Activated naive CD4-positive, alpha-beta T cell treated with anti-CD3 and anti-CD28 coated beads, Interleukin-2, amount 50 U/mL, for 24 hours (primary cell): ENCODE data around the gene STX7.

ENCODE experiments used
- H3K27ac Mint-ChIP-seq: one replicate; pipeline ENCODE4 v1.8.0; 2021; ENCODE audit warnings: mild to moderate bottlenecking, mixed read lengths
- H3K27me3 Mint-ChIP-seq: one replicate; pipeline ENCODE4 v1.8.0; 2021; ENCODE audit warnings: mixed read lengths
- H3K36me3 Mint-ChIP-seq: one replicate; pipeline ENCODE4 v1.8.0; 2021; ENCODE audit warnings: mixed read lengths
- H3K4me1 Mint-ChIP-seq: one replicate; pipeline ENCODE4 v1.8.0; 2021; ENCODE audit warnings: mixed read lengths
- H3K4me3 Mint-ChIP-seq: one replicate; pipeline ENCODE4 v1.8.0; 2021; ENCODE audit warnings: mild to moderate bottlenecking, mixed read lengths
- H3K9me3 Mint-ChIP-seq: one replicate; pipeline ENCODE4 v1.8.0; 2021; ENCODE audit warnings: mixed read lengths

Gene STX7

DNA sequence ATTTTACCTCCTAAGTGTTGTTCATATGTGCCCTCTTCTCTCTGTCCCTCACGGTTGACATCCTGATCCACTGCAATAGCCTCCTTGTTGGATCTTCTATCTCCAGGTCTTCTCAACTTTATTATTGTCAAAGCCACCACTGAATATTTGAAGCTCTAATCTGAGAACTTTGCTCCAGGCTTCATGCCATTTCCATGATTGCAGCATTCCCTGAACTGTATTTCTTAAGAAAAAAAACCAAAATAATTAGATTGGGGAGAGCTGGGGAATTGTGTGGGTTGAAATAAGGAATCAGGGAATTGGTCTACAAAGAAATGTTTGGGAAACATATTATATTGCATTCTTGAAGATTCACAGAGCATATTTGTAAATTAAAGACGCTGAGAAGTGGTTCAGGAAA, 2.5 kb upstream of the STX7 start:
- H3K4me1 Mint-ChIP-seq = peaks cover 25% of the 10 kb centered on the region
- H3K4me3 Mint-ChIP-seq = no peak overlapping the region
- no peak overlapping the region for H3K27ac Mint-ChIP-seq
- no peaks in the 10 kb centered on the region for H3K36me3 Mint-ChIP-seq
- H3K27me3 Mint-ChIP-seq = peaks cover 3% of the 10 kb centered on the region
- no peaks in the 10 kb centered on the region for H3K9me3 Mint-ChIP-seq

DNA sequence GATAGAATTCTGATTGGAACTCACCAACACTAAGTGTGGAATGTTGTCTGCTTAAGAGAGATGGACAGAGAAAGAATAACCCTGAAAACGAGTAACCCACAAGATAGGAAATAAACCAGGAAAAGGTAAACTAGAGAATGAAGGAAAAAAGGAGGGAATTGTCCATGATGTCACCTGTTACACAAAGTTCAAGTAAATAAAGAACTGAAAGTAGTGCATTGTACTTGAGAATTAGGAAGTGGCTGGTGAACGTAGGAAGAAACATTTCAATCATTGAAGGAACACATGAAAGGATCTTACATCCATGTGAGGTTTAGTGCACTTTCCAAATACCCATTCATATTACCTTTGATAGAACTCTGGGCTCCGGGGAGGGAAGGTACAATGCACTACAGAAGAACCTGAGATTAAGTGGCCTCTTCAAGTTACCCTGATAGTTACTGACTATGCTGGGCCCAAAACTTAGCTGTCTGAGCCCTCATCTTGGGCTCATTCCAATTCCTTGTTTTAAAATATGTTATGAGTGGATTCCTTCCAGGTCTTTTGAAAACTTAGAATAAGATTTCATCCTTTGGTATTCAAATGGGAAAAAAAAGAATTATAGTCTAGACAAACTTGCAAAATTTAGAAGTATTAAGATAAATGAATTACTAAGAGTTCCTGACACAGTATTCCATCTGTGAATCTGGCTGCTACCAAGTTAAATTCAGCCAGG, 1.1 kb upstream of the STX7 start:
- peaks cover 26% of the 10 kb centered on the region for H3K4me1 Mint-ChIP-seq
- no peaks in the 10 kb centered on the region for H3K36me3 Mint-ChIP-seq
- H3K27ac Mint-ChIP-seq = no peak overlapping the region
- peak overlapping the region; percentile 98 for H3K4me3 Mint-ChIP-seq
- H3K27me3 Mint-ChIP-seq = peaks cover under 1% of the 10 kb centered on the region
- H3K9me3 Mint-ChIP-seq = no peaks in the 10 kb centered on the region

DNA sequence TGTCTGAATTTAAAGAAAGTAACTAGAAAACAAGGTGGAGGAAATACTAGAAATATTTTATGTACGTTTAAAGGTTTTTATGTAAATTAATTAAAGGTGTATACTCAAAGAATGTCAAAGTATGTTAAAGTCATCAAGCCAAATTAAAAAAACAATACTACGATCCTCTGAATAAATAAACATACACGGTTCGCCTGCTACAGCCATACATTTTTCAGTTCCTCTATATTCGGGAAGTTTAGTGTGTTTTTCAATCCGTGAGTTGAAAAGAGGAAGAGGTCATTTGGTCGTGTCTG, 626 bp downstream of the STX7 start:
- H3K9me3 Mint-ChIP-seq = no peaks in the 10 kb centered on the region
- H3K4me3 Mint-ChIP-seq = peak overlapping the region; percentile 88
- peaks cover 35% of the 10 kb centered on the region for H3K4me1 Mint-ChIP-seq
- H3K36me3 Mint-ChIP-seq = no peaks in the 10 kb centered on the region
- H3K27ac Mint-ChIP-seq = peak overlapping the region; percentile 57
- H3K27me3 Mint-ChIP-seq = no peaks in the 10 kb centered on the region

DNA sequence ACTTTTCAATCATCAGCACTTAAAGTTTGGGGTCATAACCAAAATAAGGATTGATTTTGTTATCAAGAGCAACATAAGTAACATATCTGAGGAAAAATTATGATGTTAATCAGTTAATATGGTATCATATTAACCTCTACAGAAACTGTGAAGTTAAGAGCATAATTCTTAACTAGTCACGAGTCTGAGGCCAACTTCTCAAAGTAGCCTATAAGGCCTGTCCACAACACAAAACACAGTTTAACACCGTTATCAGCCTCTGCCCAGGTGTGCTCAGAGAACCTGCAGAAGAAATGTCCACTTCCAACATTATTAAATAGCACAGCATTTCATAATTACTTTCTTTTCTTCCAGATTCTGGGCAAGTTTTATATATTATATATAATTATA, 1.1 kb downstream of the STX7 start:
- H3K36me3 Mint-ChIP-seq = no peaks in the 10 kb centered on the region
- H3K27me3 Mint-ChIP-seq = no peaks in the 10 kb centered on the region
- no peak overlapping the region for H3K27ac Mint-ChIP-seq
- H3K4me1 Mint-ChIP-seq = peaks cover 37% of the 10 kb centered on the region
- H3K4me3 Mint-ChIP-seq = peak overlapping the region; percentile 88
- H3K9me3 Mint-ChIP-seq = no peaks in the 10 kb centered on the region

DNA sequence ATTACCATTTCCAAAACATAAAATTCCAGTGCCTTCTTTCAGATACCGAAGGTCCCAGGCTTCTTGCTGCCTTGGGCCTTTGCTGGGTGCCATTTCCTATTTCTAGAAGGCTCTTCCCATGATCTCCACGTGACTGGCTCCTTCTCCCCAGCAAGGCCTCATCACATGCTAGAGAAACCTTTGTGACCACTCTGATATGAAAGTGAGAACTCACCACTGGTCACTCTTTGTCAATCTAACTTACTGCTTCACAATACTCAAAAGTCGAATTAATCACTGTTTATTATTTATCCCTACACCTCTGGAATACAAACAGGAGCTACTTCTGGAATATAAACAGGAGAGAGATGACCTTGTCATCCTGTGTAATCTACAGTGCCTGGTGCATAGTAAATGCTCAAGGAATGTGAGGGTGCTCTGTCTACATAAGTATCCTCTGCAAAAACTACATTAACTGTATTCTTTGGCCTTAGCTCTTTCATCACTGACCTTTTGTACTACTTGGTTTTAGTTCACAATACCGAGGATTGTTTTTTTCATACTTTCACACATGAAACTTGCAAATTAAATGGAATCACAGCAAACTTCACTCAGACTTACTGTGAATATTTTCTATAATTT, 1.6 kb downstream of the STX7 start:
- H3K4me3 Mint-ChIP-seq = peak overlapping the region; percentile 88
- no peak overlapping the region for H3K27ac Mint-ChIP-seq
- H3K9me3 Mint-ChIP-seq = no peaks in the 10 kb centered on the region
- no peaks in the 10 kb centered on the region for H3K36me3 Mint-ChIP-seq
- H3K27me3 Mint-ChIP-seq = no peaks in the 10 kb centered on the region
- H3K4me1 Mint-ChIP-seq = peaks cover 42% of the 10 kb centered on the region

DNA sequence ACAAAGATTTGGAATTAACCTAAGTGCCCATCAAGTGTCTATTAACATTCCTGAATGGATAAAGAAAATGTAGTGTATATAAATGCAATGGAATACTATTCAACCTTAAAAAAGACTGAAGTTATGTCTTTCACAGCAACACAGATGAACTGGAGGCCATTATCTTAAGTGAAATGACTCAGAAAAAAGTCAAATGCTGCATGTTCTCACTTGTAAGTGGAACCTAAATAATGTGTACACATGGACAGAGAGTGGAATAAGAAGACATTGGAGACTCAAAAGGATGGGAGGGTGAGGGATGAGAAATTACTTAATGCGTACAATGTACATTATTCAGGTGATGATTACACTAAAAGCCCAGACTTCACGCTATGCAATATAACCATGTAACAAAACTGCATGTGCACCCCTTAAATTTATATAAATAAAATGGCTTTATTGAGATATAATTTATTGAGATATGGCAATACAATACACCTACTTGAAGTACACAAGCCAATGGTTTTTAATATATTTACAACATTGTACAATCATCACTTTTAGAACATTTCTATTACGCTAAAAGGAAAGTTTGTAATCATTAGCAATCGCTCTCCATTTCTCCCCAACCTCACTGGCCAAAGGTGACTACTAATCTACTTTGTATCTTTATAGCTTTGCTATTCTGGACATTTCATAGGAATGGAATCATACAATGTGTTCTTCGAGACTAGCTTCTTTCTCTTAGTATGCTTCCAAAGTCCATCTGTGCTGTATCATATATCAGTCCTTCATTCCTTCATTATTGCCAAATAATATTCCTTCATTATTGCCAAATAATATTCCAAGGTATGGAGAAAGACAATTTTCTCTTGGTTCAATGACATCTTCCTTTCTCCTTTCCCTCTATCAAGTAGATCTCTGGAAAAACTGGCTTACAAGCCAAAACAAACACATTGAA, 5.8 kb downstream of the STX7 start:
- H3K27ac Mint-ChIP-seq = no peak overlapping the region
- peaks cover 56% of the 10 kb centered on the region for H3K4me1 Mint-ChIP-seq
- no peaks in the 10 kb centered on the region for H3K9me3 Mint-ChIP-seq
- H3K36me3 Mint-ChIP-seq = peaks cover 6% of the 10 kb centered on the region
- no peak overlapping the region for H3K4me3 Mint-ChIP-seq
- H3K27me3 Mint-ChIP-seq = no peaks in the 10 kb centered on the region

DNA sequence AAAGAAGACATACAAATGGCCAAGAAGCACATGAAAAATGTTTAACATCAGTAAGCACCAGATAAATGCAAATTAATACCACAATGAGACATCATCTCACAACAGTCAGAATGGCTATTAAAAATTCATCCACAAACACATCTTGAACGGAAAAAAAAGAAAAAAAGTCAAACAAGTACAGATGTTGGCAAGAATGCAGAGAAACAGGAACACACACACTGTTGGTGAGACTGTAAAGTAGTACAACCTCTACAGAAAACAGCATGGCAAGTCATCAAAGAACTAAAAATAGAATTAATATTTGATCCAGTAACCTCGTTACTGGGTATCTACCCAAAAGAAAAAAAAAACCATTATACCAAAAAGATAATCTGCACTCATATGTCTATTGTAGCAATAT, 6.5 kb downstream of the STX7 start:
- H3K36me3 Mint-ChIP-seq = peaks cover 6% of the 10 kb centered on the region

DNA sequence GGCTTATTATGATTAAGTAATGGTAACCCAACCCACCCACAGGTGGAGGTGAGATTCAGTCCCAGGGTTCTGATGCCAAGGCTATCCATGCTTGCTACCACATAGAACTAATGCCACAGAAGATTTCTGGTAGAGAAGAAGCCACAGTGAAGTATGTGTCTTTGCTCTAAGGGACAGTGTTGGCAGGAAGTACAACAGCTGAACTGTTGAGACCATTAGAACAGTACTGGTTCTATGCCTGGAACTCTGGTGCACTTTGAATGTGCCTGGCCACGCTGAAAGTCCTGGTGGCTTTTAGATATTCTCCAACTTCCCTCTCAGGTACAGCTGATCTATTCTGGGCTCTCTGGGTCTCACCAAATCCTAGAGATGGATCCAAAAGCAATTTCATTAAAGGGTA, 7.8 kb downstream of the STX7 start:
- no peaks in the 10 kb centered on the region for H3K27me3 Mint-ChIP-seq
- no peak overlapping the region for H3K27ac Mint-ChIP-seq
- no peak overlapping the region for H3K4me3 Mint-ChIP-seq
- peaks cover 13% of the 10 kb centered on the region for H3K36me3 Mint-ChIP-seq
- H3K9me3 Mint-ChIP-seq = no peaks in the 10 kb centered on the region
- H3K4me1 Mint-ChIP-seq = peaks cover 49% of the 10 kb centered on the region

More for the DNA sequence above, 6.5 kb downstream of the STX7 start:
- Mint-ChIP-seq H3K4me1 (peaks cover 53% of the 10 kb centered on the region), H3K27me3 (no peaks in the 10 kb centered on the region), H3K27ac (no peak overlapping the region), H3K4me3 (no peak overlapping the region), H3K9me3 (no peaks in the 10 kb centered on the region)

DNA sequence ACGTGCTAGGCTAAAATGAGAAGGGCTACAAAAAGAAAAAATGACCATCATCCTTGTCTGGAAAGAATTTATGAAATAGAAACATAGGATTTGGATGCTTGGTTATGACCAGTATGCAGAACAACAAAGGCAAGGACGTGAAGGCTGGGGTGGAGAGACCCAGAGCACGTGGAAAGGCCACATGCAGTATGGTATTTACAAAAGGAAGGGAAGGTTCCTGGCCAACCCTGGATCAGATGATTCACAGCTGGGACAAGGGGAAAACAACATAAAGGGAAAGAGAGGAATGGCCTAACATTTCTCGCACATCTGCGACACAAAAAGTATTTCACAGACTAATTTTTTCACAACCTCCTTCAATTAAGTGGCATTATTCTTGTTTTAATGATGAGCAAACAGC, 8.2 kb downstream of the STX7 start:
- H3K27ac Mint-ChIP-seq = no peak overlapping the region
- H3K27me3 Mint-ChIP-seq = no peaks in the 10 kb centered on the region
- H3K9me3 Mint-ChIP-seq = no peaks in the 10 kb centered on the region
- H3K4me3 Mint-ChIP-seq = no peak overlapping the region
- H3K4me1 Mint-ChIP-seq = peaks cover 53% of the 10 kb centered on the region
- H3K36me3 Mint-ChIP-seq = peaks cover 17% of the 10 kb centered on the region

DNA sequence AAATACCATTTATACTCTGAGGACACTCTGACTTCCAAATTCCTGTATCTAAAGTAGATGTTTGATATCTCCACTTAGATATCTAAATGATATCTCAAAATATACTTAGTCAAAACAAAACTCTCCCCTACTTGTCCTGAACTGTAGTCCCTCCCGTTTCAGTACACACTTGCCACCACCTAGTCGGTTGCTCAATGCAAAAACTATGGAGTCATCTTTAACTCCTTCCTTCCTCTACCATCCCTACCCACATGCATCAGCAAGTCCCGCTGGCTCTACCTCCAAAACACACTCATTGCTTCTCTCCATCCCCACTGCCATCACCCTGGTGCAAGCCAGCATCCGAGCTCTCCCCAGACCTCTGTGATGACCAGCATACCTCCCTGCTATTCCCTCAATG, 13.2 kb downstream of the STX7 start:
- Mint-ChIP-seq H3K4me1 (peaks cover 62% of the 10 kb centered on the region), H3K27ac (no peak overlapping the region), H3K9me3 (peaks cover under 1% of the 10 kb centered on the region), H3K36me3 (peaks cover 32% of the 10 kb centered on the region), H3K27me3 (no peaks in the 10 kb centered on the region), H3K4me3 (no peak overlapping the region)

DNA sequence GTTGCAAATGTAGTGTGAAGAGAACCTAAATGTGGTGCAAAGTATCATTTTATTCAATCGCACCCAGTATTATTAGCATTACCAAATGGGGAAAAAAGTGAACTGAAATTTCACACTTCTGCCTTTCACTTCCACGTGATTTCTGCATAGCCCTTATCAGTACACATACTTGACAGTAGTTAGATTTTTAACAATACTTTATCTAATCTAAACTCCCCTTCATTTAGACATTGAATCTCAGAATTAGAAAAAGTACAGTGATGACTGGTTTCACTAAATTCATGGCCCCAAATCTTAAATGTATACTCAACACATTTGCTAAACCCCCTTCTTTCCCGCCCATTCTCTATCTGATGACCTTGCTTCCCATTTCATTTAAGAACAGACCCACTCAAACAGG, 14.3 kb downstream of the STX7 start:
- H3K27ac Mint-ChIP-seq = peak overlapping the region; percentile 13
- H3K36me3 Mint-ChIP-seq = peaks cover 37% of the 10 kb centered on the region
- no peaks in the 10 kb centered on the region for H3K27me3 Mint-ChIP-seq
- no peak overlapping the region for H3K4me3 Mint-ChIP-seq
- H3K4me1 Mint-ChIP-seq = peaks cover 61% of the 10 kb centered on the region
- peaks cover 8% of the 10 kb centered on the region for H3K9me3 Mint-ChIP-seq

DNA sequence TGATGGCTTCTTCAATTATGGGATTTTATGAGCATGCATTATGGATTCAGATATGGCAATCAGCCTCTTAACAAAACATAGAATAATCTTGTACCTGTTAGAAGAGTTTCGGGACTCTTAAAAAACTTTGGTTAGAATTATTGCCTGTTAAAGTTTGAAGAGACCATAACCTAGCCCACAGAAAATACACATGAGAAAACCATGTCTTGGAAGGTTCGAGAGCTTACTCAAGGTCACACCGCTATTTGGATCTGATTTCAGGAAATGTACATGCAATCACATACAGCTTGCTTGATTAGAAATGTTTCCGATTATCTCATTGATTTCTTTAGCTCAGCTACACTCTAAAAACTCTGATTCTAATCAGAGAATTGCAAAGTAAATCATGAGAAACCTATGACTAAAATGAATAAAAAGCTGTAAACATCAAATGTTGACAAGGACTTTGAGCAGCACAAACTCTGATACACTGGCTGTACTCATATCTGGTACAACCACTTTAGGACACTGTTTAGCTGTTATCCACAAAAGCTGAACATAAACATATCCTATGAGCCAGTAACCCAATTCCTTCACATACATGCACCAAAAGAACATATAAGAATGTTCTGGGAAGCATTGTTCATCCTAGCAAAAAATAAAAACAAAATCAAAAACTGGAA, 16.3 kb downstream of the STX7 start:
- Mint-ChIP-seq H3K36me3 (peaks cover 38% of the 10 kb centered on the region), H3K4me1 (peaks cover 64% of the 10 kb centered on the region), H3K27me3 (no peaks in the 10 kb centered on the region), H3K9me3 (peaks cover 11% of the 10 kb centered on the region), H3K4me3 (no peak overlapping the region), H3K27ac (no peak overlapping the region)

DNA sequence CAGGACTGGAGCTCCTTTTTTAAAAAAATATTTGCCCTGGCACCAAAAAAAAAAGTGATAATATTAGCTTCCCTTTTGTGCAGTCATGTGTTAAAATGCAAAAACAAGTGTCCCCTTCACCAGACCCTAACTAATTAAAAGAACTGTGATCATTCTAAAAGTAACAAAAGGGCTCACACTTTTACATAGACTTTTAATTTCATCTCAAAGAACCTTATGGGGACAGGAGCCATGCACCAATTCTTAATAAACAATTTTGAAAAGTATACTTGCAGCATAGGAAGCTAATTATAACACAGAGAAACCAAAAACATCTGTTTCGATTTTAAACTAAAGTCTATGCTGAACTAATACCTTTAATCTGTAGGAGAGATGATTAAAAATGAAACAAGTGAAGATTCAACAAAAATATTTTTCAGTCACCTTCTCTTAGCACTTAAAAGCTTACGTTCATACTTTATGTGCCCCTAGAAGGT, 17.3 kb downstream of the STX7 start:
- Mint-ChIP-seq H3K27me3 (no peaks in the 10 kb centered on the region), H3K9me3 (peaks cover 11% of the 10 kb centered on the region), H3K36me3 (peaks cover 35% of the 10 kb centered on the region), H3K27ac (peak overlapping the region; percentile 63), H3K4me1 (peaks cover 60% of the 10 kb centered on the region), H3K4me3 (peak overlapping the region; percentile 28)

DNA sequence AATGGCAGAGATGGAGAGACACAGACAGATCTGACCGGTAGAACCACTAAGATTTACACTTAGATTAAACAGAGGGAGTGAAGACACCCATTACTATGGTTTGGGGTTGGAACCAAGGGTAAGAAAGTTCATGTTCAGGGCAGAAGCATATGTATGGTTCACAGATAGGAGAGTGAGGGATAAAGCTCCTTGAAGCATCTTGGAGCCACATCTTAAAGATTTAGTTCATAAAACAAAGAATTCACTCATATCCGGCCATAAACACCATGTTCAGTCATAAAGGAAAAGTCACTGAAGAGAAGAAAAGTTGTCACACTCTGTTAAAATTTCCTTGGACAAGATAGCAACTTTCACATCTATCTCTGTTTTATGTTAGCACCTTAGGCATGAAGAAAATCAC, 18.0 kb downstream of the STX7 start:
- Mint-ChIP-seq H3K27ac (peak overlapping the region; percentile 10), H3K9me3 (peaks cover 11% of the 10 kb centered on the region), H3K27me3 (no peaks in the 10 kb centered on the region), H3K4me3 (no peak overlapping the region), H3K4me1 (peaks cover 54% of the 10 kb centered on the region), H3K36me3 (peaks cover 28% of the 10 kb centered on the region)

DNA sequence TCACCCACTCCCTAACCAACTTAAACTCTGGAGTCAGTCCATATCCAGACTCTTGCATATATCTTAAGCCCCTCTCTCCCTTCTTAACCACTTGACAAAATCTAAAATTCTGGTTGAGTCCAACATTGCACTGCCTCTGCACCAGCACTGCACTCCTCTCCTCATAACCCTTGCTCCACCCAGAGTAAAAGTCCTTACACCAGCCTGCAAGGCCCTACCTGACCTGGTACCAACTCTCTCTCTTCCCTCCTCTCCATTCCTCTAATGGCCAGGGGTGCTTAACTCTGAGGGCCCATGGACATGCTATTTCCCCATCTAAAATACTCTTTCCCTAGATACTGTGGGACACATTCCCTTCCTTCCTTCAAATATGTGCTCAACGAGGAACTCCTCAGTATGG, 21.0 kb downstream of the STX7 start:
- H3K27me3 Mint-ChIP-seq = no peaks in the 10 kb centered on the region
- peaks cover 19% of the 10 kb centered on the region for H3K36me3 Mint-ChIP-seq
- H3K9me3 Mint-ChIP-seq = peaks cover 11% of the 10 kb centered on the region
- no peak overlapping the region for H3K4me3 Mint-ChIP-seq
- peaks cover 44% of the 10 kb centered on the region for H3K4me1 Mint-ChIP-seq
- no peak overlapping the region for H3K27ac Mint-ChIP-seq
